WERI-Rb-1 (cell line): ENCODE data around the gene CORO2A.
A peak's percentile ranks its signal among the peaks of the same experiment; 100 is the strongest.
"Not testable (repeated sequence)": the region's sequence is repeated elsewhere in the genome, so short reads cannot be mapped to it uniquely, and the experiment has no call there.

Experiments
- DNase-seq: peaks from one replicate; pipeline ENCODE4 v3.0.0-alpha.2; 2020
- H3K27ac ChIP-seq: fragments of 250-450 bp; sonication (Bioruptor Pico); 2 replicates; pipeline ENCODE4 v1.5.1; 2020; ENCODE audit warnings: mild to moderate bottlenecking, moderate library complexity
- H3K27me3 ChIP-seq: fragments of 250-450 bp; sonication (Bioruptor Pico); 2 replicates; pipeline ENCODE4 v1.5.1; 2021; ENCODE audit warnings: mild to moderate bottlenecking, low read depth, moderate library complexity; ENCODE audit not compliant: insufficient read depth, severe bottlenecking
- H3K36me3 ChIP-seq: fragments of 250-450 bp; sonication (Bioruptor Pico); 2 replicates; pipeline ENCODE4 v1.5.1; 2020; ENCODE audit warnings: mild to moderate bottlenecking, moderate library complexity
- H3K4me3 ChIP-seq: 2 replicates; pipeline ENCODE4 v1.5.1; 2011; ENCODE audit warnings: low read depth, mild to moderate bottlenecking, control low read depth, low read length
- H3K9me3 ChIP-seq: fragments of 250-450 bp; sonication (Bioruptor Pico); 2 replicates; pipeline ENCODE4 v1.5.1; 2021; ENCODE audit warnings: mild to moderate bottlenecking, moderate library complexity; ENCODE audit not compliant: severe bottlenecking
- CTCF ChIP-seq: IDR thresholded peaks from 2 replicates; pipeline ENCODE4 v1.5.1; 2011; ENCODE audit warnings: low read depth, mild to moderate bottlenecking, control low read depth, inconsistent platforms, low read length

The CORO2A gene

GRCh38 chr9:98127226-98127625, 65.2 kb downstream of the CORO2A start:
- Histone ChIP-seq H3K9me3 (no peaks in the 10 kb centered on the region), H3K27ac (no peak overlapping the region), H3K27me3 (no peaks in the 10 kb centered on the region), H3K36me3 (peaks cover 67% of the 10 kb centered on the region), H3K4me3 (no peak overlapping the region)
- no peak for DNase-seq
- no peak for TF ChIP-seq CTCF

- Histone ChIP-seq H3K36me3 (peaks cover 51% of the 10 kb centered on the region), H3K4me3 (no peak overlapping the region), H3K9me3 (no peaks in the 10 kb centered on the region), H3K27ac (no peak overlapping the region), H3K27me3 (no peaks in the 10 kb centered on the region)
- DNase-seq, result no peak
- no peak for TF ChIP-seq CTCF
Measured at GRCh38 chr9:98124637-98125426, 67.6 kb downstream of the CORO2A start.

GRCh38 chr9:98124091-98124490, 68.3 kb downstream of the CORO2A start:
- DNase-seq, H3K27ac ChIP-seq: not testable (repeated sequence)

GRCh38 chr9:98121058-98121457, 71.4 kb downstream of the CORO2A start:
- DNase-seq, result no peak
- no peak overlapping the region for H3K4me3 ChIP-seq
- no peaks in the 10 kb centered on the region for H3K27me3 ChIP-seq
- H3K9me3 ChIP-seq, result no peaks in the 10 kb centered on the region
- peaks cover 19% of the 10 kb centered on the region for H3K36me3 ChIP-seq
- no peak for TF ChIP-seq CTCF
- no peak overlapping the region for H3K27ac ChIP-seq

More at GRCh38 chr9:98124091-98124490, 68.3 kb downstream of the CORO2A start:
- not testable (repeated sequence) for H3K27me3 ChIP-seq, H3K4me3 ChIP-seq, H3K9me3 ChIP-seq
- H3K36me3 ChIP-seq, result peaks cover 44% of the 10 kb centered on the region

- Histone ChIP-seq H3K9me3 (no peaks in the 10 kb centered on the region), H3K27me3 (no peaks in the 10 kb centered on the region), H3K36me3 (peaks cover 19% of the 10 kb centered on the region), H3K27ac (no peak overlapping the region), H3K4me3 (no peak overlapping the region)
- TF ChIP-seq CTCF, result no peak
- no peak for DNase-seq
Measured at GRCh38 chr9:98120476-98120875, 72.0 kb downstream of the CORO2A start.

- Histone ChIP-seq H3K36me3 (peaks cover 5% of the 10 kb centered on the region), H3K27ac (peak within 1 kb of the TSS; percentile 48), H3K9me3 (no peaks in the 10 kb centered on the region), H3K4me3 (peak within 1 kb of the TSS; percentile 75), H3K27me3 (no peaks in the 10 kb centered on the region)
- TF ChIP-seq CTCF, result peak; percentile 61
- DNase-seq, result peak; percentile 74
Measured at GRCh38 chr9:98118640-98119601, 73.5 kb downstream of the CORO2A start, which contains the start of gene TRIM14. TRIM14 (minus strand) TSS chr9:98119222; CDS start chr9:98119188, 34 bp downstream.
